ENCODE results near the gene MARCHF4. TPM values are rescaled to one million over a fixed set of nuclear protein-coding genes. Genes with fewer than 3 reads are reported as not detected.

Gene MARCHF4
- total RNA-seq, 4 donors from 2014 or later, result not detected

DNA sequence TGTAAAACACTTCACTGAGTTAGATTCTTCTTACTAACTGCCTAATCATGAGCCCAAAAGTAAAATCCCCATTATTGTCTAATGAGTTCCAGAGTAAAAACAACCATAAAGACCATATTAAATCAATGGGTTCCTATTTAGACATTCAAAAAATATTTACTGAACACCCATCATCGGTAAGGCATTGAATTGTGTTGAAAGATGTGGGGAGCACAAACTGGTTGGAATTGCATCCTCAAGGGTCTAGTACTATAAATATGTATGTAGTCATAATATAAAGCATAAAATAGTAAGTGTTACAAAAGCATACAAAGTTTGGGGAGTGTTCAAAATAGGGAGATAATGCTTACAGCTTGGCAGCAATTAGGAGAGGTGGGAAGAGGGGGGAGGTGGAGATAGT lies 3.0 kb upstream of the MARCHF4 start:
- ATAC-seq (ENCODE audit: low FRiP score), result no peak
- TF ChIP-seq, protein P1, sequence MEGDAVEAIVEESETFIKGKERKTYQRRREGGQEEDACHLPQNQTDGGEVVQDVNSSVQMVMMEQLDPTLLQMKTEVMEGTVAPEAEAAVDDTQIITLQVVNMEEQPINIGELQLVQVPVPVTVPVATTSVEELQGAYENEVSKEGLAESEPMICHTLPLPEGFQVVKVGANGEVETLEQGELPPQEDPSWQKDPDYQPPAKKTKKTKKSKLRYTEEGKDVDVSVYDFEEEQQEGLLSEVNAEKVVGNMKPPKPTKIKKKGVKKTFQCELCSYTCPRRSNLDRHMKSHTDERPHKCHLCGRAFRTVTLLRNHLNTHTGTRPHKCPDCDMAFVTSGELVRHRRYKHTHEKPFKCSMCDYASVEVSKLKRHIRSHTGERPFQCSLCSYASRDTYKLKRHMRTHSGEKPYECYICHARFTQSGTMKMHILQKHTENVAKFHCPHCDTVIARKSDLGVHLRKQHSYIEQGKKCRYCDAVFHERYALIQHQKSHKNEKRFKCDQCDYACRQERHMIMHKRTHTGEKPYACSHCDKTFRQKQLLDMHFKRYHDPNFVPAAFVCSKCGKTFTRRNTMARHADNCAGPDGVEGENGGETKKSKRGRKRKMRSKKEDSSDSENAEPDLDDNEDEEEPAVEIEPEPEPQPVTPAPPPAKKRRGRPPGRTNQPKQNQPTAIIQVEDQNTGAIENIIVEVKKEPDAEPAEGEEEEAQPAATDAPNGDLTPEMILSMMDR (IDR thresholded peaks at IDR 0.05), result no peak

DNA sequence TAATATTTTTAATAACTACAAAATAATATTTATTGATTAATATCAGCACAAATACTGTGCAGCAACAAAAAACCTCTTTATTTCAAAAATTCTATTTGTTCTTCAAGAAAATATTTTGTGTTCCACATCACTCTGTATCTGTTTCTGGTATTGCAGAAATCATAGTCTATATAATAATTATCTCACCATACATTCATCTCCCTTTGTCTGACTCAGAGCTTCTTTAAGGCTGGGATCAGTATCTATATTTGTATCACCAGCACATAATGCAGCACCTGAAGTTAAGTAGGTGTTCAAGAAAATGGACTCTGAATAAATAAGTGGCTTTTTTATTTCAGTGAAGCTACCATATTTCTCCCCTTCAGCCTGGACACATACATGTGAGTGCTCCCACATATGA lies 1.6 kb upstream of the MARCHF4 start:
- no peak for ATAC-seq (ENCODE audit: low FRiP score)
- no peak for DNase-seq (ENCODE audit: low spot score)
- TF ChIP-seq, protein P1 (IDR thresholded peaks at IDR 0.05), result no peak

More for the DNA sequence above, 3.0 kb upstream of the MARCHF4 start:
- DNase-seq (ENCODE audit: low spot score), result no peak

DNA sequence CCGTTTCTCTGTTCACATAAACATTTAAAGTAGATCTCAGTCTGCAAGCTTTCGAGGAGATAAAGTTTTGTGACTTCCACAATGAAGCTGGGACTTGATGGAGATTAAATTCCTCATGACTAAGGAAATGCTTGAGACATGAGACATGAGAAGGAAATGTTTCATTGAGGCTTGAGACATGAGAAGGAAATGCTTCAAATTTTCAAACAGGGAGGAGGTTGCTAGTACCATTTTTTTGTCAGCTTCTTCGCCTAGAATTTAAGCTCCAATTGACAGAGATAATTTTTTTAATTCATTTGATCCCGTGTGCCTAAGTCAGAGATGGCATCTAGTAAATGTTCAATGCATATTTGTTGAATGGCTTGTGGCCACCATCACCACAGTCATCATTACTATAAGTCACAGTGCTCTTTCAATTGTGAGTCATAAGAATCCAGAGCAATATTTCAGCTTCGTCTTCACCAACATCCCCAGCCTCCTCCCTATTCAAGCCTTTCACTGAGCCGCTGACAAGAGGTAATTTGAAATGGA lies 543 bp upstream of the MARCHF4 start:
- TF ChIP-seq, protein P1 (IDR thresholded peaks at IDR 0.05), result no peak
- DNase-seq (ENCODE audit: low spot score), result no peak
- no peak for ATAC-seq (ENCODE audit: low FRiP score)

DNA sequence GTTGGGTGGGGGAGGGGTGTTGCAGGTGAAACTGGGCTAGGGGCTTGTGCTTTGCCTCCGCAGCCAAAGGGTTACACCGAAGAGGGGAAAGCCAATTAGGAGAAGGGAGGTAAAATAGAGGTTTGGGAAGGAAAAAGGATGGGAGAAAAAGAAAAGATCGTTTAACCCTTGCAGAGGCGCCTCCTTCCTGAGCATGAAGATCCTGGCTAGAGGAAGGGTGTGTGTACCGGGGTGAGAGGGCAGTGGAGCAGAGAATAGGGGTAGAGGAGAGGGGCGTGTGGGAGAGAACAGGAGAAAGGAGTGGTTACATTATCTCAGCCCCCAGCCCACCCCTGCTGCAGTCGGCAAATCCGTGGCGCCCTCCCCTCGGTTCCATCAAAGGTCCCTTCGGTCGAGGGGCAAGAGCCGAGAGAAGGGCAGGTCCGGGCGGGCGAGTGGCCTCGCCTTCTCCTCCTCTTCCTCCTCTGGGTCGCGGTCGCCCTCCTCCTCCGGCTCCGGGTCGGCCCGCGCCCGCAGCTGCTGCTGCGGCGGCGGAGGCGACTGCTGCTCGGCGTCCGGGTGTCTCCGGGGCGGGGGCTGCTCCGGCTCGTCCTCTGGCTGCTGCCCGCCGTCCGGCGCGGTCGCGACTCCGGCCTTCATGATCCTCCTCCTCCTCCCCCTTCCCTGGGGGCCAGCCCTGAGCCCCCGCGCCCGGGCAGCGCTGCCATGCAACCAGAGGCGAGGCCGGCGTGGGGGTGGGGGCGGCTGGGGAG lies 1.1 kb downstream of the MARCHF4 start:
- DNase-seq (ENCODE audit: low spot score) (no peak), ATAC-seq (ENCODE audit: low FRiP score) (no peak)
- TF ChIP-seq, protein P1 (IDR thresholded peaks at IDR 0.05), result no peak

DNA sequence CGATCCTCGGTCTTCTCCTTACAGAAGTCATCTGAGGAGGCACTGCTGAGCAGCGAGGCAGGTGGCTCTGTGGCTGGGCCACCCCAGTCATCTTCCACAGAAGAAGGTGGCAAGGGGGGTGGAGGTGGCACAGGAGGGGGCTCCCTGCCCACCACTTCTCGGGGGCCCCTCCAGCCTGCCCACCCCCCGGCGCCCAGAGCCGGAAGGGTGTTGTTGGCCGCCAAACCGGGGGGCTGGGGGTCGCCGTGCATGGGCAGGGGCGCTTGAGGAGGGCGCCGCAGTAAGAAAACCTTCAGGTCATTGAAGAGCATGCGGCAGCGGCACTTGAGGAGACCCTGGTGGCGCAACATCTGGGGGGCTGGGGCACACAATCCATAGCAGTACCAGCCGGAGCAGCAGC lies 2.5 kb downstream of the MARCHF4 start:
- no peak for DNase-seq (ENCODE audit: low spot score)
- ATAC-seq (ENCODE audit: low FRiP score), result no peak
- TF ChIP-seq, protein P1 (IDR thresholded peaks at IDR 0.05), result no peak

DNA sequence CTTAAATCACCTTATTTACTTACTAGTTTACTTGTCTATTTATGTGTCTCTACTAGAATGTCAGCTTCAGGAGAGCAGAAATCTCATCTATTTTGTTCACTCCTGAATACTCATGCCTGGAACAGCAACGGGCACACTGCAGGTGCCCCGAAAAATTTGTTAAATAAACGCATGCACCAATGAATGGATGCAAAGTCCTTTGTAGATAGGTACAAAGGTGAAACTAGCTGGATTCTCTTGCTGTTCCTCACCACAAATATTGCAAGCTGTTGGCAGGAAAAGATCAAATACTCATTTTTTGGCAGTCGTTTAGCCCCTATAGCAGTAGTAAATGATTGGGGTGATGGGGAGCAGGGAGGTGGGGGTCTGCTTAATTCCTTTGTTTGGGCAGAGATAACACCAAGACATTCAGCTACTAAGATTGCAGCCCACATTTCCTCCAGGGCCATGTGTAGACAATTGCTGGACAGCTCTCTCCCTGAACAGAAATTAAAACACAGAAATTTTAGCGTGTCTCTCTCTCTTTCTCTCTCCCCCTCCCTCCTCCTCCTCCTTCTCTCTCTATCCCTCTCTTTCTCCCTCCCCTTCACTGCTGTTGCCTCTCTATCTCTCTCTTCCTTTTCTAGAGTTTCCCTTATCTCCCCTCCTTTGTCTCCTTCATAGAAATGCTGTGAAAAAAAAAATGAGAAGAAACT lies 5.4 kb downstream of the MARCHF4 start:
- no peak for DNase-seq (ENCODE audit: low spot score)
- ATAC-seq (ENCODE audit: low FRiP score), result no peak
- TF ChIP-seq, protein P1 (IDR thresholded peaks at IDR 0.05), result no peak
